ENCODE results near the gene OR2T3. TPM values are rescaled to one million over a fixed set of nuclear protein-coding genes. Genes with fewer than 3 reads are reported as not detected.
A peak's percentile ranks its signal among the peaks of the same experiment; 100 is the strongest.
"Not testable (repeated sequence)": the region's sequence is repeated elsewhere in the genome, so short reads cannot be mapped to it uniquely, and the experiment has no call there.

OR2T3 gene
- total RNA-seq, 3 donors from 2014 or later, result not detected

- not testable (repeated sequence) for DNase-seq; ATAC-seq; H3K4me1 Mint-ChIP-seq (ENCODE audit: low read depth); H3K9me3 Mint-ChIP-seq; H3K27me3 Mint-ChIP-seq (ENCODE audit: low read depth); H3K4me3 Mint-ChIP-seq; H3K36me3 Mint-ChIP-seq (ENCODE audit: insufficient read depth)
Observed at GRCh38 chr1:248449821-248450465, 23.2 kb upstream of the OR2T3 start.

GRCh38 chr1:248450466-248451145, 22.5 kb upstream of the OR2T3 start:
- H3K36me3 Mint-ChIP-seq (ENCODE audit: insufficient read depth); H3K27me3 Mint-ChIP-seq (ENCODE audit: low read depth); DNase-seq; ATAC-seq; H3K9me3 Mint-ChIP-seq; H3K4me1 Mint-ChIP-seq (ENCODE audit: low read depth); H3K4me3 Mint-ChIP-seq: not testable (repeated sequence)

- not testable (repeated sequence) for H3K27me3 Mint-ChIP-seq (ENCODE audit: low read depth); H3K4me3 Mint-ChIP-seq; H3K4me1 Mint-ChIP-seq (ENCODE audit: low read depth); H3K9me3 Mint-ChIP-seq; DNase-seq; H3K36me3 Mint-ChIP-seq (ENCODE audit: insufficient read depth); ATAC-seq
Observed at GRCh38 chr1:248453619-248454018, 19.5 kb upstream of the OR2T3 start.

- H3K4me3 Mint-ChIP-seq; DNase-seq; ATAC-seq; H3K4me1 Mint-ChIP-seq (ENCODE audit: low read depth); H3K36me3 Mint-ChIP-seq (ENCODE audit: insufficient read depth); H3K27me3 Mint-ChIP-seq (ENCODE audit: low read depth); H3K9me3 Mint-ChIP-seq: not testable (repeated sequence)
Observed at GRCh38 chr1:248455045-248455444, 18.1 kb upstream of the OR2T3 start.

GRCh38 chr1:248456635-248457034, 16.5 kb upstream of the OR2T3 start:
- not testable (repeated sequence) for DNase-seq; H3K4me3 Mint-ChIP-seq; ATAC-seq; H3K4me1 Mint-ChIP-seq (ENCODE audit: low read depth); H3K9me3 Mint-ChIP-seq; H3K36me3 Mint-ChIP-seq (ENCODE audit: insufficient read depth); H3K27me3 Mint-ChIP-seq (ENCODE audit: low read depth)

GRCh38 chr1:248459117-248459516, 14.0 kb upstream of the OR2T3 start:
- H3K4me3 Mint-ChIP-seq; ATAC-seq; H3K4me1 Mint-ChIP-seq (ENCODE audit: low read depth); H3K36me3 Mint-ChIP-seq (ENCODE audit: insufficient read depth); H3K9me3 Mint-ChIP-seq; H3K27me3 Mint-ChIP-seq (ENCODE audit: low read depth); DNase-seq: not testable (repeated sequence)

- peaks cover 7% of the 10 kb centered on the region for H3K36me3 Mint-ChIP-seq (ENCODE audit: insufficient read depth)
- ATAC-seq, result no peak
- peaks cover 3% of the 10 kb centered on the region for H3K27me3 Mint-ChIP-seq (ENCODE audit: low read depth)
- H3K9me3 Mint-ChIP-seq, result peaks cover 8% of the 10 kb centered on the region
- H3K4me3 Mint-ChIP-seq, result no peak overlapping the region
- no peaks in the 10 kb centered on the region for H3K4me1 Mint-ChIP-seq (ENCODE audit: low read depth)
- no peak for DNase-seq
Observed at GRCh38 chr1:248471154-248471553, 2.0 kb upstream of the OR2T3 start.

GRCh38 chr1:248472111-248472510, 1.0 kb upstream of the OR2T3 start:
- ATAC-seq; H3K27me3 Mint-ChIP-seq (ENCODE audit: low read depth); DNase-seq; H3K9me3 Mint-ChIP-seq; H3K4me1 Mint-ChIP-seq (ENCODE audit: low read depth); H3K36me3 Mint-ChIP-seq (ENCODE audit: insufficient read depth); H3K4me3 Mint-ChIP-seq: not testable (repeated sequence)

GRCh38 chr1:248475660-248476059, 2.5 kb downstream of the OR2T3 start:
- H3K4me3 Mint-ChIP-seq; ATAC-seq; H3K27me3 Mint-ChIP-seq (ENCODE audit: low read depth); H3K36me3 Mint-ChIP-seq (ENCODE audit: insufficient read depth); H3K9me3 Mint-ChIP-seq; DNase-seq; H3K4me1 Mint-ChIP-seq (ENCODE audit: low read depth): not testable (repeated sequence)

- H3K9me3 Mint-ChIP-seq; H3K27me3 Mint-ChIP-seq (ENCODE audit: low read depth); H3K36me3 Mint-ChIP-seq (ENCODE audit: insufficient read depth); DNase-seq: not testable (repeated sequence)
- ATAC-seq, result peak; percentile 81 to 90
- Mint-ChIP-seq H3K4me1 (ENCODE audit: low read depth) (peaks cover 18% of the 10 kb centered on the region), H3K4me3 (peak overlapping the region; percentile 89)
Observed at GRCh38 chr1:248481686-248482579, 8.8 kb downstream of the OR2T3 start.

- not testable (repeated sequence) for DNase-seq; H3K27me3 Mint-ChIP-seq (ENCODE audit: low read depth)
Observed at GRCh38 chr1:248488289-248488688, 15.1 kb downstream of the OR2T3 start, which contains the start of gene OR2T5. OR2T5 (plus strand) TSS chr1:248488589; CDS start chr1:248488589, 0 bp downstream.

GRCh38 chr1:248496661-248497060, 23.5 kb downstream of the OR2T3 start:
- DNase-seq; ATAC-seq; H3K36me3 Mint-ChIP-seq (ENCODE audit: insufficient read depth); H3K27me3 Mint-ChIP-seq (ENCODE audit: low read depth); H3K9me3 Mint-ChIP-seq; H3K4me3 Mint-ChIP-seq; H3K4me1 Mint-ChIP-seq (ENCODE audit: low read depth): not testable (repeated sequence)

More at GRCh38 chr1:248488289-248488688, 15.1 kb downstream of the OR2T3 start, which contains the start of gene OR2T5:
- not testable (repeated sequence) for H3K4me3 Mint-ChIP-seq; H3K36me3 Mint-ChIP-seq (ENCODE audit: insufficient read depth); H3K4me1 Mint-ChIP-seq (ENCODE audit: low read depth); ATAC-seq; H3K9me3 Mint-ChIP-seq

- not testable (repeated sequence) for H3K36me3 Mint-ChIP-seq (ENCODE audit: insufficient read depth); H3K4me1 Mint-ChIP-seq (ENCODE audit: low read depth); H3K27me3 Mint-ChIP-seq (ENCODE audit: low read depth); ATAC-seq; H3K4me3 Mint-ChIP-seq; DNase-seq; H3K9me3 Mint-ChIP-seq
Observed at GRCh38 chr1:248500305-248501035, 27.3 kb downstream of the OR2T3 start.

- H3K4me1 Mint-ChIP-seq (ENCODE audit: low read depth); ATAC-seq; H3K9me3 Mint-ChIP-seq; DNase-seq; H3K27me3 Mint-ChIP-seq (ENCODE audit: low read depth); H3K36me3 Mint-ChIP-seq (ENCODE audit: insufficient read depth); H3K4me3 Mint-ChIP-seq: not testable (repeated sequence)
Observed at GRCh38 chr1:248507773-248508172, 34.6 kb downstream of the OR2T3 start, which contains the start of gene OR2G6. OR2G6 (plus strand) TSS chr1:248508073; CDS start chr1:248521647, 13,574 bp downstream.
